Measurements from ENCODE around the gene TNPO1.

DNA sequence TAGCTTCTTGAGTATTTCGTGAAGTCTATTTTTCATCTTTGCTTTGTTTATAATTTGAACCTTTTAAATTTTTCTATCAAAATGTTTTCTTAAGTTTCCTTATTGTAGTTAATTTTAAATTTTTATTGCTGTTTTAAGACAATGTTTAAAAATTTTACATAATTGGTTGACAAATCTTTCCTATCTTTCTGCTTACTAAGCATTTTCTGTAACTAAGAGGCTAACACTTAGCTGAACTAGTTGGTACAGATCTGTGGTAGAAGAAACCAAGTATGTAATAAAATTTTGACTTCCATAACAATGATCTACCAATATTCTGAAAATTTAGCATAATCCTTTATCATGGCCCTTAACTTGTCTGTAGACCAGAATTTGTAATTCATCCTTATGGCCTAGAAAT is 32.3 kb upstream of the TNPO1 start:
- TF ChIP-seq GATA3 (IDR thresholded peaks at IDR 0.05; ENCODE audit: low read depth, low read length) (no peak), GATA2 (IDR thresholded peaks at IDR 0.05; ENCODE audit: low read depth, low read length) (no peak)
